ENCODE results near the gene PINK1.

- TF ChIP-seq GATA3 (IDR thresholded peaks at IDR 0.05; ENCODE audit: low read depth, low read length): no peak
- no peak for TF ChIP-seq GATA2 (IDR thresholded peaks at IDR 0.05; ENCODE audit: low read depth, low read length)
These were observed 50.4 kb downstream of the PINK1 start for GRCh38 chr1:20683614-20684013.

Data from SH-SY5Y (cell line).